ENCODE data around the gene RBM38.

The RBM38 gene

DNA sequence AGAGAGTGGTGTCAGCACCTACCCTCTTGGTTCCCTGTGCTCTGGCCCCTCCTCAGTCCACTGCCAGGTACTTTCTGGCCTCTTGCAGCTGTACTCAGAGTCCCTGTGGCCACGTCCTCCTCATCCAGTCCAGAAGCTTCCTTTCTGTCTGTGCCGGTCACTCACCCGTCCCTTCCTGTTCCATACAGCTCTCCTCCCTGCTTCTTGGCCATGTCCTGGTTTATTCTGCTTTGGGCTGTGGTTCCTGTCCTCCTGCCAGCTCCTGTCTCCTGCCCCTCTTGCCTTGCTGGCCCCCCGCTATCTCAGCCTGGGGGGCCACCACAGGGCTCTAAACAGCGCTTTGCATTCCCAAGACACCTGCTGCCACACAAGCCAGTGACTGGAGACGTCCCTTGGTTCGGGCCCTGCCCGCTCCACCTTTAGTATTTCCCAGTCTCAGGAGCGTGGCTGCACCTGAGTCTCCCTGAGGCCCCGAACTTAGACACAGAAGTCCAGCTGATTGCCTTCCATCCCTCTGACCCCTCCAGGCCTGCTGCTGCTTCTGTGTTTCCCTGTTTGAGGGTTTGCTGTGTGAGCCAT is 15.5 kb upstream of the RBM38 start:
- DNase-seq: no peak

GRCh38 chr20:57377350-57377749 is 13.8 kb upstream of the RBM38 start:
- no peak for DNase-seq

- DNase-seq: no peak
Measured at GRCh38 chr20:57378107-57378506, 13.1 kb upstream of the RBM38 start.

GRCh38 chr20:57378646-57379262 is 12.4 kb upstream of the RBM38 start:
- no peak for DNase-seq

DNA sequence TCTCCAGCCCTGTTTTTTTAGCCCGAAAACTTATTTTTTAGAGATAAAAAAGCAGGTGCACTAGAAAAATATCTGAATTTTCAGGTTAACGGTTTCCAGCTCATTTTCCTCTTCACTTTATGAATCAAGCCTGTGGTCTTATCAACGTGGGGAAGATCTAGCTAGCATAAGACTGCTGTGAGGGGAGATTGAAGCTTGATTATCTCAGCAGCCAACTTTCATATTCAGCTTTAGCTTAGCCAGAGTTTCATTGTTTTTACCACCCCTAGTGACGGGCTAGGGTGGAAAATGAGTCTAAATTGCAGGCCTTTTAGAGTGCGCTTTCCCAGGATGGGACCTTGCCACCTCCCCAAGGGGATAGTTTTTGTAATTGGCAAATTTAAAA is 11.9 kb upstream of the RBM38 start:
- no peak for DNase-seq

GRCh38 chr20:57380081-57380750 is 11.0 kb upstream of the RBM38 start:
- DNase-seq: no peak

GRCh38 chr20:57381596-57382503 is 9.3 kb upstream of the RBM38 start:
- DNase-seq: peak; percentile 88

DNA sequence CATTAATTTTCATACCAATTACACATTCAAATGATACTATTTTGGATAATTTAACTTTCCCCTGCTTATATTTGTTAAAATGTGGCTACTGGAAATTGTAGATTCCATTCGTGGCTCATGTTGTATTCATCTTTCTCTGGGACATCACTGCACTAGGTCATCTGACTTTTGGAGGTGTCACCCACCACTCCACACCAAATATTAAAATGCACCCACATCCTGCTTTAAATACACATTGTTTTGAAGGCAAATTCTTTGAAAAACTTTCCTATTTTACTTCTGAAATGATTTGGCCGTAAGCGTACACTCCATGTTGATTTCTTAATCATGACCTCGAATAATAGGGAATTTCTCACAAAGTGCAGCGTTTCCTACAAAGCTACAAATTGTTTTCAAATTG is 8.7 kb upstream of the RBM38 start:
- no peak for DNase-seq

GRCh38 chr20:57383447-57384347 is 7.5 kb upstream of the RBM38 start:
- DNase-seq: no peak

DNA sequence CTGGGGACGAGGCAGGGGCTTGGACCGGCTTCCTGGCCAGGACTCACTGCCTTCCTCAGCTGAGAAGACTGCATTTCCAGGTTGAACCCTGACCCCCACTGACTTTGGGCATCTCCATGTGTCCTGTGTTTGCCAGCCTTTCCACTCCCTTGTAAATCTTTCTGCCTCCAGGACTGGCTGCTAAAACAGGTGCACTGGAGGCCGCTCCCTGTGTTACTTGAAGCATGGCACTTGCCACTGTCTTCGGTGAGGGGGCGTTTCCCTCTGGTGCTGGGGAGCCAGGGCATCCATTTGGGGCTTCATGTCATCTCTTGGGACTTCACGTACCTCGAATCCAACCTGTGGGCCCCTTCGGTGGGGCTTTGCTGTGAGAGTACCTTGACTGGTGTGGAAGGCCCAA is 6.7 kb upstream of the RBM38 start:
- no peak for DNase-seq

DNA sequence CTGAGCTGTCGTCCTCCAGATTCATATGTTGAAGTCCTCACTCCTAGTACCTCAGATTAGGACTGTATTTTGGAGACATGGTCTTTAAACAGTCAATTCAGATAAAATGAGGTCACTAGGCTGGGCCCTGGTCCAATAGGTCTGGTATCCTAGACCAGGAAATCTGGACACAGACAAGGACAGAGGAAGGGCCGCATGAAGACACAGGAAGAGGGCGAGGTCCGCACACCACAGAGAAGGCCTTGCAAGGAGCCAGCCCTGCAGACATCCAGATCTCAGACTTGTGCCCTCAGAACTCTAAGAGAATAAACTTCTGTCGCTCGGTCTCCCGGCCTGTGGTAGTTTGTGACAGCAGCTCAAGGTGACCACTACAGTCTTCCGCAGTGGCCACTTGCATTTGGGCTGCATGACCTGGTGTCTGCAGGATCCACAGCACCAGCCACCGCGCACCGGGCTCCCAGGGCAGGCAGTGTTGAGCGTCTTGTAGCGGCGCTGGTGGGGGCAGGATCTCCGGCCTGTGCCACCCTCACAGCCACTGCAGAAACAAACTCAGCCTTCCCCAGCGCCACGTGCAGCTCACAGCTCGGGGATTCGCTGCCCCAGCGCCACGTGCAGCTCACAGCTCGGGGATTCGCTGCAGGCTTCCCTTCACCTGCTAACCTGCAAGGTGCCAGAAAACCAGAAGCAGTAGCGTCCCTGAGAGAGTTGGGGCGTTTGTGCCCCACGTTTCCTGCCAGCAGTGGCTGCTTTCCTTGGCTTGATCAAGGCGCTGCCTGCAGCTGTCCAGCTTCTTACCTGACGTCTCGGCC is 6.0 kb upstream of the RBM38 start:
- DNase-seq: no peak

DNA sequence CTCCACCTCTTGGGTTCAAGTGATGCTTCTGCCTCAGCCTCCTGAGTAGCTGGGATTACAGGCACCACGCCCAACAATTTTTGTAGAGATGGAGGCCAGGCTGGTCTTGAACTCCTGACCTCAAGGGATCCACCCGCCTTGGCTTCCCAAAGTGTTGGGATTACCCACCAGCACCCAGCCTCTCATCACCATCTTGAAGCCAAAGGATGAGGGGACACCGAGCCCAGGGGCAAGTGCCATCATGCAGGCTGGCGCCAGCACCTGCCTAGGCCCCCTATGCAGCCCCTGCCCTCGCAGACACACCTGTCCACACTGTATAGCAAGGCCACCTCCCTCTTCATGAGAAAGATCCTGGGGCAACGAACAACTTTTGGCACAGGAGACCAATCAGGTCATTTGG is 5.3 kb upstream of the RBM38 start:
- no peak for DNase-seq

DNA sequence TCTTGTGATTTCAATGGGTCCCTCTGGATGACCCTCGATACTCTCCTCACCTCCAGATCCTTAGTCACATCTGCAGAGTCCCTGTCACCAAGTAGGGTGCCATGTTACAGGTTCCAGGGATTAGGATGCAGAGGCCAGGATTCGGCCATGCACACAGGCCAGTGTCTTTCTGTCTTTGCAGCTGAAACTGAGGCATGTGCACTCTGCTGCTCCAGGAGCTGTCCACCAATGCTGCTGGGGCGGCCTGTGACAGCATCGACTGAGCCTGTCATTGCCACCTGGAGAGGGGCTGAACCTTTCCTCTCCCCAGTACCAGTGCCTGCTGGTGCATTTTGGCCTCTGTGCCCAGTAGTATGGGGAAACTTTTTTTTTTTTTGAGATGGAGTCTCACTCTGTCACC is 4.4 kb upstream of the RBM38 start:
- no peak for DNase-seq

GRCh38 chr20:57387463-57387862 is 3.7 kb upstream of the RBM38 start:
- DNase-seq: peak; percentile 27

- DNase-seq: peak; percentile 38
Measured at GRCh38 chr20:57387945-57388371, 3.2 kb upstream of the RBM38 start.

DNA sequence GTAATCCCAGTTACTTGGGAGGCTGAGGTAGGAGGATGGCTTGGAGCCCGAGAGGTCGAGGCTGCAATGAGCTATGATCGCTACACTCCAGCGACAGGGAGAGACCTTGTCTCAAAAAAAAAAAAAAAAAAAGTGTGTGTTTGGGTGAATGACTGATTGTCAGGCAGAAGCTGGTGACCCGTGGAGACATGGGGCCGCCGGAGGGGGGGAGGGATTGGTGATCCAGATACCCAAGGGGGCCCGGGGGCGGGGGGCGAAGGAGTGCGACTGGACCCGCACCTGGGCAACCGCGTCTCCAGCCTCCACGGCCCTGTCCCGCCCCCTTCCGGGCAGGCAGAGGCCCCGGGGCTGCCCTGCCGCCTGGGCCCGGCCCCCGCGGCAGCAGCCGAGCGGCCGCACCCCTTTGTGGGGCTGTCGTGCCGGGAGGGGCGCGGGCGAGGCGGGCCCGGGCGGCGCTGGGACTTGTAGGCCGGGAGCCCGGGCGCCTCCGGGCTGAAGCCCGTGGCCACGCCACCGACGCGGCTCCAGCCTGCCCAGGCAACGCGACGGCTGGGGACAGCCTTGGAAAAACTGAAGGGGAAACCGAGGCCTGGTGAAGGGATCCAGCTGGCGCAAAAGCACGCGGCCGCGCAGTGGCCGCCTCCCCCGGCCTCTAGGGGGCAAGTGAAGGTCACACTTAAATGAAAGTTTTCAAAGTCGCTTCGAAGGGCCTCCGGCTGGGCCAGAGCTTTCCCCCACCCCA is 2.1 kb upstream of the RBM38 start:
- peak; percentile 80 for DNase-seq

DNA sequence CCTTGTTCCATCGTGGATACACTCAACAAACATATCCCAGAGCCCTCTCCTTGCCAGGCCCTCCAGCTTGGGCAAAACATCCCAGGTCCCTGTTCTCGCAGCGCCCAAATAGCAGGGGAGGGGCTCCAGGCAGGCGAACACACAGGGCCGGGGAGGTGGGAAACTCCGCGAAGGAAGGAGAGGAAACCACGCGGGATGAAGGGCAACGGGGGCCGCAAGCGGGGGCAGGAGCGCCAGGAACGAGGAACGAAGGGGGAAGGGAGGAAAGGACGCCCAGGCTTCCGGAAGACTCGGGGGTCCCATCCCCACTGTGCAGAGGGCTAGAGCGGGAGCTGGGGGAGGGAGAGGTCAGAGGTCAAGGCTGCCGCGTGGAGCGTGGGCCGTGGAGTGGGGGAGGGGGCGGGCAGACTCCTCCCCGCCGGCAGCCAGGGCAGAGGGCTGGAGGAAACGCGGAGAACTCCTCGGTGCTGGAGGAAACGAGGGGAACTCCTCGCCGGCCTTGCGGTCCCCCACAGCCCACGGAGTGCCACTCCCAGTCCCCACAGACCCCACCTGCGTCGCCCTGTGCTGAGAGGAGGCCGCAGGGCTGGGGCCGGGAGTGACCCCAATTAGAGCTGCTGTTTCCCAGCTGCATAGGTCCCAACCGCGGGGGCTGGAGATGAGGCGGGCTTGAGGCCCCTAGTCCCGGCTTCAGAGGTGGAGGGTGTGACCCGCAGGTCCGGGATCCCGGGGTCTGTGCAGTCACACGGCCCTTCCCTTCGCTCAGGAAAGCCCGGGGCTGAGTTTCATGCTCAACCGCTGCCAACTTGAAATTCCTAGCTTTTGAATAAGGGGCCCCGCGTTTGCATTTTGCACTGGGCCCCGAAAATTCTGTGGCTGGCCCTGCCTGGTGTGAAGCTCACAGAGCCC is 1.2 kb upstream of the RBM38 start:
- DNase-seq: no peak

DNA sequence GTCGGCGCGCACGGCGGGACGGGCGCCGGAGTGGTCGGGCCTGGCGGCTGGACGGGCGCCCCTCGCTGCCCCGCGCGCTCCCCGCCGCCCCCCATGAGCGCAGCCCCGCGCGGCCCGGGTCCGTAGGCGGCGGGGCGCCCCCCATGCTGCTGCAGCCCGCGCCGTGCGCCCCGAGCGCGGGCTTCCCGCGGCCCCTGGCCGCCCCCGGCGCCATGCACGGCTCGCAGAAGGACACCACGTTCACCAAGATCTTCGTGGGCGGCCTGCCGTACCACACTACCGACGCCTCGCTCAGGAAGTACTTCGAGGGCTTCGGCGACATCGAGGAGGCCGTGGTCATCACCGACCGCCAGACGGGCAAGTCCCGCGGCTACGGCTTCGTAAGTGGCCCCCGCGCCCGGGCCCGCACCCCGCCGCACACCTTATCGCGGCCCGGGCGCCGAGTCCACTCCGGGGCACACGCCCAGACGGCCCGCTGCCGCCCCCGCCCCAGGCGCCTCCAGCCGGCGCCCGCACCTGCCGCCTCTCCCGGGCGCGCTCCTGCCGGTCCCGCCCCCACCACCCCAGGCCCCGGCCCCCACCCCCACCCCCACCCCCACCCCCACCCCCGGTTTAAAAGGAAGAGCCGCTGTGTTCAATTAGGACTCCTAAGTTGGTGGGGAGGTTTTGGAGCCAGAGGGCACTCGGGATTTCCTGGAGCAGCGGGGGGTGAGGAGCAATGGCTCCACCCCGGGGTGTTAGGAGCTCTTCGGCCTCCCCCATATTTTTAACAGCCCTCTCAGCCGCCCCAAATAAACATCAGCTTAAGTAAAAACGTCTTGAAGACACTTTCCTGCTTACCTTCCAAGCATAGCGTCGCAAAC is 474 bp downstream of the RBM38 start:
- DNase-seq: no peak

All from right forelimb (tissue), 1 donor.